ENCODE results near the gene TOGARAM2.

The TOGARAM2 gene

DNA sequence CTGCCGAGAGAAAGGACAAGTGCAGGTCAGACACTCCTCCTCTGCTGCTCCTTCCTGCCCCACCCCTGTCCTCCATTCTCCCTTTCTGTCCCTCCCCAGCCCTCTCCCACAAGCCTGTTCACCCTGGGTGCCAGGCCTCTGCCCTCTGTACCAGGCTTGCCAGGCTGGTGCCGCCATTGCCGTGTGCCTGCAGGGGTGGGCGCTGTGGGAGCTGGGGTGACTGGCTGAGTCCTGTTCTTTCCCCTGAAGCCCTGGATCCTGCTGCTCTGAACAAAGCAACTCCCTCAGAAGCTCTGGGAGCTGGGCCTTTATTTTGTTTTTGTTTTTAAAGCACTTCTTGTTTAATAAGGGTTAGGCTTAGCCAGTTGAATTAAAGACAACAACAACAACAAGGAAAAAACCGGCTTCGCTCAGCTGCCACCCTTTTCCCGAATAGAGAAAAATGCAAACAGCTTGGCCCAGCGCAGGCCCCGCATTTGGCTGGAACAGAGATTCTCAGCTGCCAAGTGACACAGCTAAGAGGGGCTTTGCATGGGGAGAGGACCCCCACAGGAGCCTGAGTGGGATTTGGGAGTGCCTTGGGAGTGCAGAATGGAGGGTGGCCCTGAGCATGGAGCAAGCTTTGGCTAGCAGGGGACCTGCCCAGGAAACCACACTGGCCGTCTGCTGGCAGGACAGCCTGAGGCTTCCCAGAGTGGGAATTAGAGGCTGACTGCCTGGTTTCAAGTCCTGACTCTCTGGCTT lies 84.1 kb downstream of the TOGARAM2 start:
- H3K27ac ChIP-seq (ENCODE audit: low read length) = no peak overlapping the region
- no peaks in the 10 kb centered on the region for H3K9me3 ChIP-seq (ENCODE audit: control insufficient read depth in 2 of 2, low read length in 2 of 2)
- no peaks in the 10 kb centered on the region for H3K27me3 ChIP-seq (ENCODE audit: control insufficient read depth in 1 of 2, insufficient read depth in 2 of 2, low read length in 2 of 2)
- peaks cover 32% of the 10 kb centered on the region for H3K4me1 ChIP-seq (ENCODE audit: control insufficient read depth, insufficient read depth, low read length)
- H3K9ac ChIP-seq (ENCODE audit: low read length in 2 of 2) = no peak overlapping the region
- H3K4me3 ChIP-seq (ENCODE audit: low read length in 2 of 2) = peak overlapping the region in 1 of 2 donors; percentile 69
- H3K36me3 ChIP-seq (ENCODE audit: control insufficient read depth in 2 of 2, insufficient read depth in 2 of 2, low read length in 2 of 2) = no peaks in the 10 kb centered on the region

DNA sequence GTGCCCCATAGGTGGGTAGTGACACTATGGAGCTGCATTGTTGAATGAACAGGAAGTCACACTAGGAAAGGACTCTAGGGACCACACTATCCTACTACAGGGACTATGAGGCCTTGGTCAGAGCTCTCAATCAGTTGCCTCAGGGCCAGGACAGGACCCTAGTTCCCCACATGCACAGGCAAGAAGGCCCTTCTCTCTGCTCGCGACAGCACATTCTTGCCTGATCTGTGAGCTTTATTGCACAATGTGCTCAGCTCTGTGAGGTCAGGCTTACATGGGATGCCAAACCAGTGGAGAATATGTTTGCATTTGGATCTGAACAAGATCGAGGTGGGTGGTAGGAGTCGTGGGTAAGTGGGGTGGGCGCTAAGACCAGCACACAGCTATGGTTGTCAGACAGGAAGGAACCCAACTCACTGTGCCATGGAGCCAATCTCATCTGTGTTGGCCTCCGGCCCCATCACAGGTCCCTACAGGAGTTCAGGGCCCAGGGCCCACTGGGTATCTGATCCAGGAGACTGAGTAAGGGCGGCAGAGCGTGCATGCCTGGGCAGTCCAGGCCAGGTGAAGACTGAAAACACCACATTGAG lies 85.3 kb downstream of the TOGARAM2 start:
- no peaks in the 10 kb centered on the region for H3K9me3 ChIP-seq (ENCODE audit: control insufficient read depth in 2 of 2, low read length in 2 of 2)
- H3K4me1 ChIP-seq (ENCODE audit: control insufficient read depth, insufficient read depth, low read length) = peaks cover 32% of the 10 kb centered on the region
- H3K4me3 ChIP-seq (ENCODE audit: low read length in 2 of 2) = no peak overlapping the region
- H3K27ac ChIP-seq (ENCODE audit: low read length) = no peak overlapping the region
- no peak overlapping the region for H3K9ac ChIP-seq (ENCODE audit: low read length in 2 of 2)
- H3K27me3 ChIP-seq (ENCODE audit: control insufficient read depth in 1 of 2, insufficient read depth in 2 of 2, low read length in 2 of 2) = no peaks in the 10 kb centered on the region
- no peaks in the 10 kb centered on the region for H3K36me3 ChIP-seq (ENCODE audit: control insufficient read depth in 2 of 2, insufficient read depth in 2 of 2, low read length in 2 of 2)

DNA sequence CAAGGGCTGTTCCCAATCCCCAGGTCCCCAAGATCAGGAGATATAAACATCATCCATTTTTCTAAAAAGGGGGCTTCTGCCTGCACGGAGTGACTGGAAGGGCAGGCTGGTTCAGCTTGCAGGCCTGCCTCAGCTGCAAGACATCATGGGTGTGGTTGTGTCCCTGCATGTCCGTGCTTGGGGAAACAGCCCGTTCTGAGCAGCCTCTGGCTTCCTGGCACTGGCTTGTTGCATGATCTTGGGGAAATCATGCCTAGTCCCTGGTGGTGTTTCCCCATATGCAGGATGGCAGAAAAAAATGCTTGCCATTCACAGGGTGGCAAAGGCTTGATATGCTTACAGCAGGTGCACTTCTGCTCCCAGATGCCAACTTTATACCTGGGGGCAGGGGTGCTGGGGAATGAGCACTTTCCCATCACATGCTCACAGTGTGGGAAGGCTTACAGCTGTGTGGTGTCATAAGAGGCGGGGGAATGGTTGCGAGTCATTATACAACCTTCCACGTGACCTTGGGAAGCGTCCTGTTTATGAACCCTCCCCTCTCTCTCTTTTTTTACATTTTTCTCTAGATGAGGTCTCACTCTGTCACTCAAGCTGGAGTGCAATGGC lies 86.0 kb downstream of the TOGARAM2 start:
- no peaks in the 10 kb centered on the region for H3K36me3 ChIP-seq (ENCODE audit: control insufficient read depth in 2 of 2, insufficient read depth in 2 of 2, low read length in 2 of 2)
- no peak overlapping the region for H3K27ac ChIP-seq (ENCODE audit: low read length)
- H3K9ac ChIP-seq (ENCODE audit: low read length in 2 of 2) = no peak overlapping the region
- H3K9me3 ChIP-seq (ENCODE audit: control insufficient read depth in 2 of 2, low read length in 2 of 2) = no peaks in the 10 kb centered on the region
- H3K4me1 ChIP-seq (ENCODE audit: control insufficient read depth, insufficient read depth, low read length) = peaks cover 32% of the 10 kb centered on the region
- H3K4me3 ChIP-seq (ENCODE audit: low read length in 2 of 2) = no peak overlapping the region
- H3K27me3 ChIP-seq (ENCODE audit: control insufficient read depth in 1 of 2, insufficient read depth in 2 of 2, low read length in 2 of 2) = no peaks in the 10 kb centered on the region

GRCh38 chr2:29068513-29068912 lies 87.4 kb downstream of the TOGARAM2 start:
- no peaks in the 10 kb centered on the region for H3K36me3 ChIP-seq (ENCODE audit: control insufficient read depth in 2 of 2, insufficient read depth in 2 of 2, low read length in 2 of 2)
- no peaks in the 10 kb centered on the region for H3K9me3 ChIP-seq (ENCODE audit: control insufficient read depth in 2 of 2, low read length in 2 of 2)
- H3K27ac ChIP-seq (ENCODE audit: low read length) = no peak overlapping the region
- no peak overlapping the region for H3K4me3 ChIP-seq (ENCODE audit: low read length in 2 of 2)
- H3K4me1 ChIP-seq (ENCODE audit: control insufficient read depth, insufficient read depth, low read length) = peaks cover 23% of the 10 kb centered on the region
- H3K27me3 ChIP-seq (ENCODE audit: control insufficient read depth in 1 of 2, insufficient read depth in 2 of 2, low read length in 2 of 2) = no peaks in the 10 kb centered on the region
- H3K9ac ChIP-seq (ENCODE audit: low read length in 2 of 2) = no peak overlapping the region

GRCh38 chr2:29070526-29070925 lies 89.4 kb downstream of the TOGARAM2 start:
- H3K9ac ChIP-seq (ENCODE audit: low read length in 2 of 2) = no peak overlapping the region
- H3K4me3 ChIP-seq (ENCODE audit: low read length in 2 of 2) = no peak overlapping the region
- no peak overlapping the region for H3K27ac ChIP-seq (ENCODE audit: low read length)
- no peaks in the 10 kb centered on the region for H3K27me3 ChIP-seq (ENCODE audit: control insufficient read depth in 1 of 2, insufficient read depth in 2 of 2, low read length in 2 of 2)
- H3K36me3 ChIP-seq (ENCODE audit: control insufficient read depth in 2 of 2, insufficient read depth in 2 of 2, low read length in 2 of 2) = no peaks in the 10 kb centered on the region
- peaks cover 4% of the 10 kb centered on the region for H3K4me1 ChIP-seq (ENCODE audit: control insufficient read depth, insufficient read depth, low read length)
- H3K9me3 ChIP-seq (ENCODE audit: control insufficient read depth in 2 of 2, low read length in 2 of 2) = no peaks in the 10 kb centered on the region

DNA sequence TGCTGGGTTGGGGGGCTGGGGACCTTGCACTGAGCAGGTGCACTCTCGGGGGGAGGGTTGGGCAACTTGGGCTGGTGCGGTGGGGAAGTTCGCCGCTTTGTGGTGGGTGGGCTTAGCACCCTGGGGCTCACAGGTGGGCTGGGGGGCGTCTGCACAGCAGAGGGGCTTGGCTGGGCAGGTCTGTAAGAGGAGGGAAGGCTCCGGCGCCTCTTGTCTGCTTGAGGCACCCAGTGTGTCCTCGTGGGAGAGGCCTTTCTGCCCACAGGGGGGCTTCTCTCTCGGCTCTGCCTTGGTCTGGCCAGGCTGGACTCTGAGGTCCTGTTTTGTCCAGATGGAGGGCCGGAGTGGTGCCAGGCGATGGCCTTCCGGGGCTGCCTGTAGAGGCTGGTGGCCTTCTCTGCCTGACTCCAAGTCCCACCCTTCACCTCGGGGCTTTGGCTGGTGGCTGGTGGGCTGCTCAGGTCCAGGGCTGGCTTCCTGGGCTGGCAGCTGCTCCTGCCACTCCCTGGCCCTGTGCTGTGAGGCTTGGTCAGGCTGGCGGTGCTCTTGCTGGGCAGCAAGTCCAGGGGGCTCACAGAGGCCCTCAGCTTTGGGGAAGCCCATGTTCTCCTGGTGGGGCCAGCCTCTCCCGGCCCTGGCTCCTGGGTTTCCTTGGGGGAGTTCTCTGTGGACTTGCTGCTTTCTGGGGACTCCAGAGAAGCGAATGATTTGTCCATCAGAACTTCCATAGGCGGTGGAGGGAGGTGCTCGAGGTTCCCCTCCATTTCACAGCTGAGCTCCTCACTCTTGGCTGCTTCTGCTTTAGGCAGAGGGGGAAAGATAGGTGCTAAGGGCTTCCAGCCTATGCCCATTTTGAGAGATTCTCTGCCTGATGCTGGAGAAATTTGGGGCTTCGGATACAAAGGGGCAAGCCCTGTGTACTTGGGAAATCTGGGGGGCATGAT lies 90.2 kb downstream of the TOGARAM2 start:
- Histone ChIP-seq H3K4me3 (ENCODE audit: low read length in 2 of 2) (no peak overlapping the region), H3K9ac (ENCODE audit: low read length in 2 of 2) (no peak overlapping the region), H3K9me3 (ENCODE audit: control insufficient read depth in 2 of 2, low read length in 2 of 2) (no peaks in the 10 kb centered on the region), H3K27ac (ENCODE audit: low read length) (no peak overlapping the region), H3K27me3 (ENCODE audit: control insufficient read depth in 1 of 2, insufficient read depth in 2 of 2, low read length in 2 of 2) (no peaks in the 10 kb centered on the region), H3K36me3 (ENCODE audit: control insufficient read depth in 2 of 2, insufficient read depth in 2 of 2, low read length in 2 of 2) (no peaks in the 10 kb centered on the region), H3K4me1 (ENCODE audit: control insufficient read depth, insufficient read depth, low read length) (peaks cover 4% of the 10 kb centered on the region)

DNA sequence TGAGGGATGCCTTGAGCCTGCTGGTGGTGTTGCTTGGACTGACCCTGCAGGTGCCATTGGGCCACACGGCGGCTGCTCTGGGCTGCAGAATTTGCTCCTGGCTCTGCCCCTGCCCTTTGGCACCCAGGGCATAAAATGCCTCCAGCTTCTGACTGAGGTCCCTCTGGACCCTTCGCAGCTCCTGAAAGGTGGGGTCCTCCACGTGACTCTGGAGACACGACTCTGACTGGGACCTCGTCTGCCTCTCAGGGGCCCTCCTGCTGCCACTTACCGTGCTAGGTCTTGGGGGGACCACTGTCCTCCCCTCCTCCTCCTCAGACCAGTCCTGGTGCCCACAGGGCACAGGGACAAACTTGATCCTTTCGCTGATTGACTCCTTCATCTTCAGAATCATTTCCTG lies 91.2 kb downstream of the TOGARAM2 start:
- Histone ChIP-seq H3K36me3 (ENCODE audit: control insufficient read depth in 2 of 2, insufficient read depth in 2 of 2, low read length in 2 of 2) (no peaks in the 10 kb centered on the region), H3K9ac (ENCODE audit: low read length in 2 of 2) (no peak overlapping the region), H3K4me3 (ENCODE audit: low read length in 2 of 2) (no peak overlapping the region), H3K27ac (ENCODE audit: low read length) (no peak overlapping the region), H3K4me1 (ENCODE audit: control insufficient read depth, insufficient read depth, low read length) (peaks cover 5% of the 10 kb centered on the region), H3K27me3 (ENCODE audit: control insufficient read depth in 1 of 2, insufficient read depth in 2 of 2, low read length in 2 of 2) (no peaks in the 10 kb centered on the region), H3K9me3 (ENCODE audit: control insufficient read depth in 2 of 2, low read length in 2 of 2) (no peaks in the 10 kb centered on the region)

GRCh38 chr2:29072971-29073725 lies 92.0 kb downstream of the TOGARAM2 start:
- no peak overlapping the region for H3K4me3 ChIP-seq (ENCODE audit: low read length in 2 of 2)
- H3K9ac ChIP-seq (ENCODE audit: low read length in 2 of 2) = no peak overlapping the region
- no peaks in the 10 kb centered on the region for H3K27me3 ChIP-seq (ENCODE audit: control insufficient read depth in 1 of 2, insufficient read depth in 2 of 2, low read length in 2 of 2)
- no peaks in the 10 kb centered on the region for H3K9me3 ChIP-seq (ENCODE audit: control insufficient read depth in 2 of 2, low read length in 2 of 2)
- no peak overlapping the region for H3K27ac ChIP-seq (ENCODE audit: low read length)
- H3K36me3 ChIP-seq (ENCODE audit: control insufficient read depth in 2 of 2, insufficient read depth in 2 of 2, low read length in 2 of 2) = no peaks in the 10 kb centered on the region
- peaks cover 5% of the 10 kb centered on the region for H3K4me1 ChIP-seq (ENCODE audit: control insufficient read depth, insufficient read depth, low read length)

GRCh38 chr2:29073933-29074332 lies 92.8 kb downstream of the TOGARAM2 start:
- Histone ChIP-seq H3K4me3 (ENCODE audit: low read length in 2 of 2) (no peak overlapping the region), H3K9ac (ENCODE audit: low read length in 2 of 2) (no peak overlapping the region), H3K27ac (ENCODE audit: low read length) (no peak overlapping the region)

GRCh38 chr2:29074411-29074810 lies 93.3 kb downstream of the TOGARAM2 start, which contains the start of gene PCARE:
PCARE (minus strand) TSS chr2:29074523; CDS start chr2:29074261, 262 bp downstream.
- peaks cover 5% of the 10 kb centered on the region for H3K4me1 ChIP-seq (ENCODE audit: control insufficient read depth, insufficient read depth, low read length)
- H3K9me3 ChIP-seq (ENCODE audit: control insufficient read depth in 2 of 2, low read length in 2 of 2) = no peaks in the 10 kb centered on the region
- H3K36me3 ChIP-seq (ENCODE audit: control insufficient read depth in 2 of 2, insufficient read depth in 2 of 2, low read length in 2 of 2) = no peaks in the 10 kb centered on the region
- H3K27me3 ChIP-seq (ENCODE audit: control insufficient read depth in 1 of 2, insufficient read depth in 2 of 2, low read length in 2 of 2) = no peaks in the 10 kb centered on the region
- no peak within 1 kb of the TSS for H3K9ac ChIP-seq (ENCODE audit: low read length in 2 of 2)
- no peak within 1 kb of the TSS for H3K27ac ChIP-seq (ENCODE audit: low read length)
- H3K4me3 ChIP-seq (ENCODE audit: low read length in 2 of 2) = no peak within 1 kb of the TSS

More at GRCh38 chr2:29073933-29074332, 92.8 kb downstream of the TOGARAM2 start:
- no peaks in the 10 kb centered on the region for H3K36me3 ChIP-seq (ENCODE audit: control insufficient read depth in 2 of 2, insufficient read depth in 2 of 2, low read length in 2 of 2)
- no peaks in the 10 kb centered on the region for H3K27me3 ChIP-seq (ENCODE audit: control insufficient read depth in 1 of 2, insufficient read depth in 2 of 2, low read length in 2 of 2)
- H3K4me1 ChIP-seq (ENCODE audit: control insufficient read depth, insufficient read depth, low read length) = peaks cover 5% of the 10 kb centered on the region
- no peaks in the 10 kb centered on the region for H3K9me3 ChIP-seq (ENCODE audit: control insufficient read depth in 2 of 2, low read length in 2 of 2)
